Tibial nerve (tissue), 4 donors: ENCODE measurements around the gene ACOT11.

Source experiments
- CTCF ChIP-seq, 5 experiments: fragments of 200-600 bp in 3 of 5; fragments of 450-650 bp in 2 of 5; sonication (generic) in 3 of 5; IDR thresholded peaks; one replicate each; pipeline ENCODE4 v1.5.1; 2016 to 2019; ENCODE audit warnings: antibody characterized with exemption in 5 of 5, mild to moderate bottlenecking in 3 of 5, moderate library complexity in 2 of 5
- EP300 ChIP-seq, 2 donors: sonication (generic); formaldehyde crosslinking; IDR thresholded peaks; one replicate each; pipeline ENCODE4 v1.6.1; 2017; ENCODE audit warnings: antibody characterized with exemption in 2 of 2, mild to moderate bottlenecking in 1 of 2
- POLR2A ChIP-seq, 2 donors: fragments of 450-650 bp; IDR thresholded peaks; one replicate each; pipeline ENCODE4 v1.6.1; 2017; ENCODE audit warnings: antibody characterized with exemption in 2 of 2, mild to moderate bottlenecking in 2 of 2, moderate library complexity in 2 of 2

GRCh38 chr1:54624466-54625464 is 76.7 kb downstream of the ACOT11 start:
- TF ChIP-seq CTCF (IDR thresholded peaks at IDR 0.05) (no peak), POLR2A (IDR thresholded peaks at IDR 0.05) (no peak), EP300 (IDR thresholded peaks at IDR 0.05) (no peak)
